ENCODE results near the gene POMT1.
"Not testable (repeated sequence)": the region's sequence is repeated elsewhere in the genome, so short reads cannot be mapped to it uniquely, and the experiment has no call there.

The POMT1 gene

GRCh38 chr9:131523451-131524435, 21.0 kb downstream of the POMT1 start:
- DNase-seq (ENCODE audit: low read depth in 2 of 3, low spot score in 1 of 3) = no peak

GRCh38 chr9:131524665-131525315, 22.1 kb downstream of the POMT1 start:
- DNase-seq (ENCODE audit: low read depth in 2 of 3, low spot score in 1 of 3) = no peak

- no peak for DNase-seq (ENCODE audit: low read depth in 2 of 3, low spot score in 1 of 3)
Measured at GRCh38 chr9:131525643-131526565, 23.2 kb downstream of the POMT1 start.

GRCh38 chr9:131528186-131528585, 25.5 kb downstream of the POMT1 start:
- DNase-seq (ENCODE audit: low read depth in 2 of 3, low spot score in 1 of 3) = no peak

GRCh38 chr9:131528886-131529505, 26.3 kb downstream of the POMT1 start:
- no peak for DNase-seq (ENCODE audit: low read depth in 2 of 3, low spot score in 1 of 3)

GRCh38 chr9:131529597-131530545, 27.2 kb downstream of the POMT1 start:
- no peak for DNase-seq (ENCODE audit: low read depth in 2 of 3, low spot score in 1 of 3)

GRCh38 chr9:131530546-131530919, 27.8 kb downstream of the POMT1 start:
- DNase-seq (ENCODE audit: low read depth in 2 of 3, low spot score in 1 of 3) = peak in 1 of 3 donors; percentile 12

- DNase-seq (ENCODE audit: low read depth in 2 of 3, low spot score in 1 of 3) = peak; percentile 48 to 71 (median 56)
Measured at GRCh38 chr9:131530920-131531832, 28.5 kb downstream of the POMT1 start, which contains the start of gene UCK1. UCK1 (minus strand) TSS chr9:131531263; CDS start chr9:131531174, 89 bp downstream.

GRCh38 chr9:131534721-131535237, 32.1 kb downstream of the POMT1 start:
- DNase-seq (ENCODE audit: low read depth in 2 of 3, low spot score in 1 of 3) = no peak

GRCh38 chr9:131537946-131538345, 35.2 kb downstream of the POMT1 start:
- DNase-seq (ENCODE audit: low read depth in 2 of 3, low spot score in 1 of 3) = no peak

GRCh38 chr9:131539223-131539923, 36.7 kb downstream of the POMT1 start:
- DNase-seq (ENCODE audit: low read depth in 2 of 3, low spot score in 1 of 3) = no peak

- no peak for DNase-seq (ENCODE audit: low read depth in 2 of 3, low spot score in 1 of 3)
Measured at GRCh38 chr9:131543141-131543540, 40.4 kb downstream of the POMT1 start.

- no peak for DNase-seq (ENCODE audit: low read depth in 2 of 3, low spot score in 1 of 3)
Measured at GRCh38 chr9:131545003-131545785, 42.5 kb downstream of the POMT1 start, which contains the start of gene PRRT1B. PRRT1B (plus strand) TSS chr9:131545523; CDS start chr9:131545616, 93 bp downstream.

GRCh38 chr9:131545786-131546335, 43.1 kb downstream of the POMT1 start:
- DNase-seq (ENCODE audit: low read depth in 2 of 3, low spot score in 1 of 3) = no peak

- no peak for DNase-seq (ENCODE audit: low read depth in 2 of 3, low spot score in 1 of 3)
Measured at GRCh38 chr9:131546336-131547084, 43.8 kb downstream of the POMT1 start.

GRCh38 chr9:131549186-131549585, 46.5 kb downstream of the POMT1 start:
- not testable (repeated sequence) for DNase-seq (ENCODE audit: low read depth in 2 of 3, low spot score in 1 of 3)

Measured in stimulated activated CD4-positive, alpha-beta T cell treated with anti-CD3 and anti-CD28 coated beads, Interleukin-12 subunit alpha, Interleukin-12 subunit beta, amount 100 ng/mL, for 48 hours (primary cell).